Peyer's patch (tissue), 4 donors: Measurements from ENCODE around the gene CHKB. TPM values are rescaled to one million over a fixed set of nuclear protein-coding genes. Genes with fewer than 3 reads are reported as not detected.

ENCODE experiments used
- DNase-seq, 3 donors: peaks; one replicate each; pipeline ENCODE4 v3.0.0-alpha.2; 2017 to 2019
- H3K27ac ChIP-seq, 4 donors: fragments of 200-600 bp; sonication (generic); one replicate each; pipeline ENCODE4 v1.5.1; 2016 to 2019
- H3K27me3 ChIP-seq, 2 donors: fragments of 200-600 bp; sonication (generic); one replicate each; pipeline ENCODE4 v1.5.1; 2019
- H3K36me3 ChIP-seq, 3 donors: fragments of 200-600 bp; sonication (generic); one replicate each; pipeline ENCODE4 v1.5.1; 2016 to 2019
- H3K4me1 ChIP-seq, 4 donors: fragments of 200-600 bp; sonication (generic); one replicate each; pipeline ENCODE4 v1.5.1; 2016 to 2019
- H3K4me3 ChIP-seq, 4 donors: fragments of 200-600 bp; sonication (generic); 1 replicate in 3 of 4; 2 replicates in 1 of 4; pipeline ENCODE4 v1.5.1; 2016 to 2019; ENCODE audit warnings: mild to moderate bottlenecking in 1 of 4
- H3K9me3 ChIP-seq, 4 donors: fragments of 200-600 bp; sonication (generic); one replicate each; pipeline ENCODE4 v1.5.1; 2016 to 2019; ENCODE audit warnings: mild to moderate bottlenecking in 1 of 4
- CTCF ChIP-seq, 6 experiments: fragments of 450-650 bp in 4 of 6; fragments of 200-600 bp in 2 of 6; sonication (generic) in 1 of 6; IDR thresholded peaks; one replicate each; pipeline ENCODE4 v1.5.1; 2017 to 2019; ENCODE audit warnings: antibody characterized with exemption in 6 of 6, mild to moderate bottlenecking in 3 of 6, moderate library complexity in 1 of 6
- POLR2A ChIP-seq, 2 donors: fragments of 450-650 bp; IDR thresholded peaks; one replicate each; pipeline ENCODE4 v1.5.1; 2017; ENCODE audit warnings: antibody characterized with exemption in 2 of 2, mild to moderate bottlenecking in 2 of 2, moderate library complexity in 2 of 2
- total RNA-seq, 4 donors: library from RNA; depleted of rRNA; stranded (reverse); fragments of >200 nt; gene quantifications; one replicate each; pipeline ENCODE4 v1.1.0, GENCODE V29; 2016

CHKB gene
- total RNA-seq, 4 donors from 2014 or later = 111 to 278 (median 156) TPM

GRCh38 chr22:50529416-50529896 lies 53.2 kb downstream of the CHKB start:
- Histone ChIP-seq H3K4me3 (peak overlapping the region; percentile 60 to 76 (median 68)), H3K27me3 (no peaks in the 10 kb centered on the region), H3K4me1 (peaks cover 2 to 53% (median 22%) of the 10 kb centered on the region in 4 donors), H3K9me3 (no peaks in the 10 kb centered on the region), H3K36me3 (no peaks in the 10 kb centered on the region), H3K27ac (peak overlapping the region; percentile 97 to 100 (median 98))
- TF ChIP-seq POLR2A (IDR thresholded peaks at IDR 0.05) (no peak), CTCF (IDR thresholded peaks at IDR 0.05) (no peak)
- DNase-seq = no peak

Other genes starting within 250 kb of the CHKB start
- gene PPP6R2, start 239.5 kb downstream of the CHKB start, total RNA-seq = 100 to 1,000 TPM in 2 of 4 donors, 10 to 100 TPM in 2; 82.8 to 201 (median 111) TPM
- gene SBF1, start 107.8 kb downstream of the CHKB start, total RNA-seq = 100 to 1,000 TPM in 3 of 4 donors, 10 to 100 TPM in 1; 72.0 to 133 (median 121) TPM
- gene ADM2, start 101.3 kb downstream of the CHKB start, total RNA-seq = 1 to 10 TPM in 3 of 4 donors, under 1 TPM in 1; 0.83 to 8.4 (median 5.8) TPM
- gene MIOX, start 96.0 kb downstream of the CHKB start, total RNA-seq = not detected
- 10 to 100 TPM; 68.5 to 94.9 (median 83.3) TPM for gene LMF2, start 75.1 kb downstream of the CHKB start, total RNA-seq
- gene NCAPH2, start 74.6 kb downstream of the CHKB start, total RNA-seq = 10 to 100 TPM; 34.0 to 85.8 (median 41.2) TPM
- 1 to 10 TPM in 3 of 4 donors, not detected in 1; 1.2 to 6.3 (median 4.5) TPM for gene SCO2, start 57.3 kb downstream of the CHKB start, total RNA-seq
- gene TYMP, start 52.8 kb downstream of the CHKB start, total RNA-seq = 10 to 100 TPM; 53.5 to 93.9 (median 88.3) TPM
- 1 to 10 TPM in 1 of 4 donors, not detected in 3; 1.1 TPM for gene KLHDC7B, start 37.0 kb downstream of the CHKB start, total RNA-seq
- gene SYCE3, start 19.9 kb downstream of the CHKB start, total RNA-seq = not detected
- gene CPT1B, start 4.4 kb downstream of the CHKB start, total RNA-seq = 100 to 1,000 TPM in 1 of 4 donors, 10 to 100 TPM in 3; 51.2 to 133 (median 56.5) TPM
- 1 to 10 TPM in 1 of 4 donors, under 1 TPM in 2, not detected in 1; 0.66 to 1.2 (median 0.83) TPM for gene MAPK8IP2, start 17.9 kb upstream of the CHKB start, total RNA-seq
- gene ARSA, start 45.3 kb upstream of the CHKB start, total RNA-seq = 100 to 1,000 TPM in 3 of 4 donors, 10 to 100 TPM in 1; 84.2 to 130 (median 124) TPM
- gene SHANK3, start 90.0 kb upstream of the CHKB start, total RNA-seq = 10 to 100 TPM in 2 of 4 donors, 1 to 10 TPM in 2; 2.8 to 36.3 (median 10.8) TPM
- not detected for gene ACR, start 155.4 kb upstream of the CHKB start, total RNA-seq
- gene RABL2B, start 200.8 kb upstream of the CHKB start, total RNA-seq = 10 to 100 TPM; 10.2 to 41.3 (median 27.7) TPM